Left renal cortex interstitium (tissue), 4 donors: Measurements from ENCODE around the gene ACACB. TPM values are rescaled to one million over a fixed set of nuclear protein-coding genes. Genes with fewer than 3 reads are reported as not detected.

ENCODE experiments used
- DNase-seq, 4 donors: peaks; one replicate each; pipeline ENCODE4 v3.0.0-alpha.2; 2013; ENCODE audit warnings: low read depth in 4 of 4, low spot score in 2 of 4, missing footprints in 1 of 4
- polyA plus RNA-seq, 4 donors: library from polyadenylated mRNA; unstranded; fragments of 120-200 nt; gene quantifications; one replicate each; pipeline ENCODE4 v1.2.1, GENCODE V29; 2013; ENCODE audit not compliant: insufficient read length in 4 of 4

ACACB gene
- polyA plus RNA-seq, 4 donors = 14.4 to 28.9 (median 21.5) TPM

DNA sequence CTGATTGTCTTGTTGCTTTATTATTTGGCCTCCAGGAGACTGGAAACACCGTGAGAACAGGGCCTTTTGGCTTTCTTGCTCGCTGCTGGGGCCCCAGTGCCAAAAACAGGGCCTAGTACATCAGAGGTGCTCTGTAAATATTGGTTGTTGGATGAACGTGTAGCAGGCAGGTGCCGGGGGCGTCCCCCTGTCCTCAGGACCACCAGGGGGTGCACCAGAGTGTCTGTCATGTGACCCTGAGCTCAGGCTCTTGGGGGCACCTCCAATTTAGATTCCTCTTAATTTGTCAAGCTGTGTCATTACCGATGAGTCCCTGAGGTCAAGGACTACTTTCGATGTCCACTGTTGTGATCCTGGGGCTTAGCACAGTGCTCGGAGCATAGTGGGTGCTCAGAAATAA is 87.1 kb downstream of the ACACB start:
- no peak for DNase-seq

GRCh38 chr12:109209082-109209481 is 92.7 kb downstream of the ACACB start:
- DNase-seq = no peak

DNA sequence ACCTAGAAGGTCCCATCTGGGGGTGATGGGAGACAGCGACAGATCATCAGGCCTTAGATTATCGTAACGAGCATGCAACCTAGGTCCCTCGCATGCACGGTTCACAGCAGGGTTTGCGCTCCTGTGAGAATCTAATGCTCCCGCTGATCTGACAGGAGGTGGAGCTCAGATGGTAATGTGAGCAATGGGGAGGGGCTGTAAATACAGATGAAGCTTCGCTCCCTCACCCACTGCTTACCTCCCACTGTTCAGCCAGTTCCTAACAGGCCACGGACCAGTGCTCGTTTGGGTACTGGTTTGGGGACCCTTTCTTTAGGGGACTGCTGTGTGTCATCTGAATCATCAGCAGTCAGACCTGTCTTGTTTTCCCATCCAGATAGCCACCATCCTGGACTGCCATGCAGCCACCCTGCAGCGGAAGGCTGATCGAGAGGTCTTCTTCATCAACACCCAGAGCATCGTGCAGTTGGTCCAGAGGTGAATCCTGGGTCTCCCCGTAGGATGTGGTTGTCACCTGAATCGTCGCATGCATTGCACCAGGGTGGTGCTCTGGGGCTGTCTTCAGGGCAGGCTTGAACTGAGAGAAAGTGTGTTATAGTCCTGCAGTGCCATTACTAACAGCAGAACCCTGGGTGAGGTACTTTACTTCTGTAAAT is 96.2 kb downstream of the ACACB start:
- DNase-seq = no peak

GRCh38 chr12:109214131-109214530 is 97.7 kb downstream of the ACACB start:
- DNase-seq = no peak

GRCh38 chr12:109218996-109219395 is 102.6 kb downstream of the ACACB start:
- no peak for DNase-seq

- no peak for DNase-seq
Observed at GRCh38 chr12:109219938-109220337, 103.6 kb downstream of the ACACB start.

- DNase-seq = no peak
Observed at GRCh38 chr12:109221277-109221931, 105.0 kb downstream of the ACACB start.

GRCh38 chr12:109222062-109222461 is 105.7 kb downstream of the ACACB start:
- DNase-seq = no peak

DNA sequence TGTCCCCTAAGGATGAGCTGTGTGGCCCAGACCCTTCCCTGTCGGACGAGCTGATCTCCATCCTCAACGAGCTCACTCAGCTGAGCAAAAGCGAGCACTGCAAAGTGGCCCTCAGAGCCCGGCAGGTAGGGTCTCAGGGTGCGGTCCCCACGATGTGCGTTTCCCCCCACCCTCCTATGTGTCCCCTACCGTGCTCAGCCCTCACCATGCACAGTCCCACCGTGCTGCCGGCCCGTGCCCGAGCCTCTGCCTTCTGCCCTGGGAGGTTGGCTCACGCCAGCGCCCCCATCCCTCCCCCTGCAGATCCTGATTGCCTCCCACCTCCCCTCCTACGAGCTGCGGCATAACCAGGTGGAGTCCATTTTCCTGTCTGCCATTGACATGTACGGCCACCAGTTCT is 106.1 kb downstream of the ACACB start:
- no peak for DNase-seq

DNA sequence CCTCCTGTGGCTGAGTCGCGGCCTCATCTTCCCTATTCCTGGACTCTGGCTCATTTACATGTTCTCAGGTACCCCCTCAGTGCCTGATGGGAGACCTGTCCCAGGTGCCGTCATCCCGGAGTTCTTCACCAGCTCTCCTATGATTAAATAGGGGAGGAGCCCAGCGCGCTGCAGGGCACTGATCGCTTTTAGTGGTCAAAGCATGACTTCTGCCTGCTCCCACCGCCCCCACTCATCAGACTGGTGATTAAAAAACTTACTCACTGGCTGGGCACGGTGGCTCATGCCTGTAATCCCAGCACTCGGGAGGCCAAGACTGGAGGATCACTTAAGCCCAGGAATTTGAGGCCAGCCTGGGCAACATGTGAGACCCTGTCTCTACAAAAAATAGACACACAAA is 106.8 kb downstream of the ACACB start:
- no peak for DNase-seq

- DNase-seq = no peak
Observed at GRCh38 chr12:109223868-109224267, 107.5 kb downstream of the ACACB start.

DNA sequence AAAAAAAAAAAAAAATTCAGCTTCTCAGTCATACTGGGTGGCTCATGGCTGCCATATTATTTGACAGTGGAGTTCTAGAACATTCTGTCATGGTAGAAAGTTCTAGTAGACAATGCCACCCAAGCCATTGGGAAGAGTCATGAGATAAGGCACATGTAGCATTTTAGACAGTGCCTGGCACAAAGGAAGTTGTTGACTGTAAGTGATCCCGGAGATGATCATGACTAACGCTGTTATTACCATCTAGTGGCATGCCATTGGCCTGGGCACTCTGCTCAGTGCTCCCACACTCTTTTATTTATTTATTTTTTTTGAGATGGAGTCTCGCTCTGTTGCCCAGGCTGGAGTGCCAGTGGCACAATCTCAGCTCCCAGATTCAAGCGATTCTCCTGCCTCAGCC is 112.3 kb downstream of the ACACB start:
- DNase-seq = no peak

- DNase-seq = no peak
Observed at GRCh38 chr12:109230193-109230592, 113.8 kb downstream of the ACACB start.

- DNase-seq = no peak
Observed at GRCh38 chr12:109232731-109233130, 116.3 kb downstream of the ACACB start.

GRCh38 chr12:109234012-109234411 is 117.6 kb downstream of the ACACB start:
- DNase-seq = no peak

GRCh38 chr12:109236257-109236656 is 119.9 kb downstream of the ACACB start:
- no peak for DNase-seq

- DNase-seq = no peak
Observed at GRCh38 chr12:109239179-109239578, 122.8 kb downstream of the ACACB start.

GRCh38 chr12:109239691-109240090 is 123.3 kb downstream of the ACACB start:
- DNase-seq = no peak

DNA sequence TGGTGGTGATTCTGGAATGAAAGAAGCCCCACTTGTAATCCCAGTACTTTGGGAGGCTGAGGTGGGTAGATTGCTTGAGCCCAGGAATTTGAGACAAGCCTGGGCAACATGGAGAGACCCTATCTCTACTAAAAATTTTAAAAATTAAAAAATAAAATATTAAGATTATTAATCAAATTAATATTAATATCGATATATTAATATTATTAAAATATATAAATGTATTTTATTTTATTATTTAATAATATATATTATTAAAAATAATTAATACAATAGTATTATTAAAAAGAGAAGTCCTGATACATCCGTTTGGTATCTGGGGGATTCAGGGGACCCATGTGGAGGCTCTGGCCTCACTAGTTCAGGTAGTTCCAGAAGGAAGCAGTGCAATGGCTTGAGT is 124.0 kb downstream of the ACACB start:
- no peak for DNase-seq

DNA sequence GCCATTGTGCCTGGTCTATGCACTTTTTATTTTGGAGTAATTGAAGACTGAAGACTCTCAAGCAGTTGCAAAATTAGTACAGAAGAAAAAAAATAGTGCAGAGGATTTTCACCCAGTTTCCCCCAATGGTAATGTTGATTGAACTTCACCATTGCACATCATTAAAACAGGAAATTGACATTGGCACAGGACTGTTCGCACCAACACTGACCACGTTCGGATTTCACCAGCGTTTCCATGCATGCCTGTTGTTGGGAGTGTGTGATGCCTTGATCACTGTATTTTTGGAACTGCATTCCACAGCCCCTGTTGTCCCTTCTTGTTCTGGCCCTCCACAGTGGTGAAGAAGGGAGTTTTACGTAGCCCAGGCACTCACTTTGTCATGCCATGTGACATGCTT is 125.5 kb downstream of the ACACB start:
- DNase-seq = no peak

DNA sequence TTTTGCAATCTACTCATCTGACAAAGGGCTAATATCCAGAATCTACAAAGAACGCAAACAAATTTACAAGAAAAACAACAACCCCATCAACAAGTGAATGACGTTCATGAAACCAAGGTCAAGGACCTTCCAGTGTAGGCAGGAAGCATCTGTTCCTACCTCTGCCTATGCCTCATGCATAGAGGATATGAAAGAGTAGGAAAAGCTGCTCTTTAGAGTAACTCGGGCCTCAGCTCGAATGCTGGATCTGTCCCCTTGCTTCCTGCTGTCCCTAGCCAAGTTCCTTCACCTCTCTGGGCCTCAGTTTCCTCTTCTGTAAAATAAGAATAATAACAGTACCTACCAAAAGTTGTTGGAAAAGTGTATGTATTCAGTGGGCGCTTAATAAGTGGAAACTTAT is 127.7 kb downstream of the ACACB start:
- DNase-seq = no peak

- no peak for DNase-seq
Observed at GRCh38 chr12:109246221-109246620, 129.8 kb downstream of the ACACB start.
